ENCODE data around the gene MCM10. TPM values are rescaled to one million over a fixed set of nuclear protein-coding genes. Genes with fewer than 3 reads are reported as not detected.
A peak's percentile ranks its signal among the peaks of the same experiment; 100 is the strongest.

The MCM10 gene
- total RNA-seq, 1 donor from 2014 or later, result 76.3 TPM

- Mint-ChIP-seq H3K27me3 (ENCODE audit: low read depth) (no peaks in the 10 kb centered on the region), H3K27ac (ENCODE audit: unreplicated experiment) (no peak overlapping the region), H3K36me3 (ENCODE audit: low read depth) (peaks cover 14% of the 10 kb centered on the region), H3K4me3 (no peak overlapping the region), H3K4me1 (no peaks in the 10 kb centered on the region), H3K9me3 (no peaks in the 10 kb centered on the region)
- no peak for TF ChIP-seq CTCF (conservative IDR thresholded peaks at IDR 0.05)
- DNase-seq (ENCODE audit: low read depth, low spot score), result no peak
Measured at GRCh38 chr10:13206091-13206490, 44.7 kb downstream of the MCM10 start.

GRCh38 chr10:13206546-13207443 is 45.4 kb downstream of the MCM10 start:
- H3K4me1 Mint-ChIP-seq, result no peaks in the 10 kb centered on the region
- peaks cover 14% of the 10 kb centered on the region for H3K36me3 Mint-ChIP-seq (ENCODE audit: low read depth)
- no peak overlapping the region for H3K27ac Mint-ChIP-seq (ENCODE audit: unreplicated experiment)
- H3K27me3 Mint-ChIP-seq (ENCODE audit: low read depth), result no peaks in the 10 kb centered on the region
- no peak for DNase-seq (ENCODE audit: low read depth, low spot score)
- no peak overlapping the region for H3K4me3 Mint-ChIP-seq
- no peaks in the 10 kb centered on the region for H3K9me3 Mint-ChIP-seq
- peak; percentile 64 for TF ChIP-seq CTCF (conservative IDR thresholded peaks at IDR 0.05)

GRCh38 chr10:13213163-13213562 is 51.8 kb downstream of the MCM10 start:
- Mint-ChIP-seq H3K4me3 (no peak overlapping the region), H3K9me3 (no peaks in the 10 kb centered on the region), H3K4me1 (no peaks in the 10 kb centered on the region), H3K27ac (ENCODE audit: unreplicated experiment) (no peak overlapping the region), H3K36me3 (ENCODE audit: low read depth) (peaks cover 35% of the 10 kb centered on the region), H3K27me3 (ENCODE audit: low read depth) (no peaks in the 10 kb centered on the region)
- DNase-seq (ENCODE audit: low read depth, low spot score), result no peak
- no peak for TF ChIP-seq CTCF (conservative IDR thresholded peaks at IDR 0.05)

GRCh38 chr10:13218878-13219277 is 57.5 kb downstream of the MCM10 start:
- Mint-ChIP-seq H3K4me3 (no peak overlapping the region), H3K36me3 (ENCODE audit: low read depth) (peaks cover 12% of the 10 kb centered on the region), H3K27ac (ENCODE audit: unreplicated experiment) (no peak overlapping the region), H3K4me1 (peaks cover 6% of the 10 kb centered on the region), H3K9me3 (no peaks in the 10 kb centered on the region), H3K27me3 (ENCODE audit: low read depth) (no peaks in the 10 kb centered on the region)
- no peak for DNase-seq (ENCODE audit: low read depth, low spot score)
- TF ChIP-seq CTCF (conservative IDR thresholded peaks at IDR 0.05), result no peak

GRCh38 chr10:13219685-13220670 is 58.6 kb downstream of the MCM10 start:
- Mint-ChIP-seq H3K4me1 (peaks cover 6% of the 10 kb centered on the region), H3K27ac (ENCODE audit: unreplicated experiment) (no peak overlapping the region), H3K27me3 (ENCODE audit: low read depth) (no peaks in the 10 kb centered on the region), H3K36me3 (ENCODE audit: low read depth) (peaks cover 5% of the 10 kb centered on the region), H3K9me3 (no peaks in the 10 kb centered on the region), H3K4me3 (no peak overlapping the region)
- no peak for DNase-seq (ENCODE audit: low read depth, low spot score)
- peak; percentile 34 for TF ChIP-seq CTCF (conservative IDR thresholded peaks at IDR 0.05)

Data from neural crest cell (in vitro differentiated cells).